Measurements from ENCODE around the gene SMYD3.
"Not testable (repeated sequence)": the region's sequence is repeated elsewhere in the genome, so short reads cannot be mapped to it uniquely, and the experiment has no call there.

The SMYD3 gene

GRCh38 chr1:245718951-245719350 is 788.1 kb downstream of the SMYD3 start:
- DNase-seq (ENCODE audit: low read depth in 2 of 2), result no peak

- no peak for DNase-seq (ENCODE audit: low read depth in 2 of 2)
Observed at GRCh38 chr1:245718123-245718522, 789.0 kb downstream of the SMYD3 start.

DNA sequence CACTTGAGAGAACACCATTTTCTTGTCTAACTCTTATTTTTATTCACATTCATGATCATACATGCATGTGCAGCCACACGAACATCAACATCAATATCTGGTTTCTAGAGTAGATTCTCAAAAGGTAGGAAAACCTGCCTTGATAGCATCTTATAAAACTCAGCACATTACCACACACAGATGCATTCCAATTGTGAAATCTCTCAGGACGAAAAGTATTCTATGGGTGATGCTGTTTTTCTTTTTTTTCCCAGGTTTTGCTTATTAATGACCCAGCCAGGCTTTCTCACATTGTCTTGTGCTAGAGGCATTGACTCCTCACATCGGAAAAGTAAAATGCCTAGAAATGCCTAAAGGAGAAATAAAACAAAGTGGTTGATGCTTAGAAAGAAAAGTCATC is 789.5 kb downstream of the SMYD3 start:
- DNase-seq (ENCODE audit: low read depth in 2 of 2), result no peak

DNA sequence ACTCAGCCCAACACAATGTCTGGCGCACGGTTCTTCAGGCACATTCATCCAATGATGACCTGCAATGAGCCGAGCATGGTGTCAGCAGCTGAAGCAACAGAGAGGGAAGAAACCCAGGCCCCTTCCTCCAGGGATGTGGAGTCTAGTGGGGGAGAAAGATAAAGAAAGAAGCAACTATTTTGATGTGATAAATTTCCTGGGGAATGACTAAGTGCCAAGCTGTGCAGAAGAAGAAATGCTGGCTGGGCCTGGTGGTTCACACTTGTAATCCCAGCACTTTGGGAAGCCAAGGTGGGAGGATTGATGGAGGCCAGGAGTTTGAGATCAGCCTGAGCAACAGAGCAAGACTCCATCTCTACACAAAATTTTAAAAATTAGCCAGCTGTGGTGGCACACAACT is 790.5 kb downstream of the SMYD3 start:
- DNase-seq (ENCODE audit: low read depth in 2 of 2), result no peak

DNA sequence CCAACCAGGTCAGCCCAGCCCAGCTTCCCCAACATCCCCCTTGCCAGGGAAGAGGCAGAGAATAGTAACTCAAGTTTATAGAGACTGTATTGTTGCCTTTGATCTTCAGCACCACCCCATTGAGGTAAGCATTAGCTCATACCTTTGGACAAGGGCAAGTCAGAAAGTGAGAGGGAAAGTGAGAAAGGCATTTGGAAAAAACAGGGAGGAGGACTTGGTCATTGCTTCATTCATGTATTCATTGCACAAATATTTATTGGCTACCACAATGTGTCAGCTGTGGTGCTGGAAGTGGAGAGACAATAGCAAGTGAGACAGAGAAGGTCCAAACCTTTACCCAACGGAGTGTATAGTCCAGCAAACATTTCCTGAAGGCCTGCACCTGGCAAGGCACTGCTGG is 791.1 kb downstream of the SMYD3 start:
- no peak for DNase-seq (ENCODE audit: low read depth in 2 of 2)

DNA sequence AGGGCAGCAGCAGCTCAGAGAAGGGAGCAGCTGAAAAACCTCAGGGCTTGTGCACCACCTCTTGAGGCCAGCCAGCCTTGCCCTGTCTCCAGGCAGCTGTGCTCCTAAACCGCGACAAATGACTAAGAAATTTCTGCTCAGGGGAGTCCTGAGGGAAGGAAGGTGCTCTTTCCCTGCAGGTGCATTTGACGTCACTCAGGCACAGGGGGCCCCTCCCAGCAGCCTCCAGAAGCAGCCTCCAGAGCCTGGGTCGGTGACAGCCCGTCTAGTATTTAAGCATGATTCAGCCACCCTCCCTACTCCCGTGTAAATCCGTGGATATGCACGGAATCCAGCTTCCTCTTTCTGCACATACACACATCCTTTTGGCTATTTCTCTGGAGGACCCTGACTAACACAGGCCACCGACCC is 791.8 kb downstream of the SMYD3 start:
- DNase-seq (ENCODE audit: low read depth in 2 of 2), result no peak

GRCh38 chr1:245714027-245714426 is 793.1 kb downstream of the SMYD3 start:
- DNase-seq (ENCODE audit: low read depth in 2 of 2), result not testable (repeated sequence)

DNA sequence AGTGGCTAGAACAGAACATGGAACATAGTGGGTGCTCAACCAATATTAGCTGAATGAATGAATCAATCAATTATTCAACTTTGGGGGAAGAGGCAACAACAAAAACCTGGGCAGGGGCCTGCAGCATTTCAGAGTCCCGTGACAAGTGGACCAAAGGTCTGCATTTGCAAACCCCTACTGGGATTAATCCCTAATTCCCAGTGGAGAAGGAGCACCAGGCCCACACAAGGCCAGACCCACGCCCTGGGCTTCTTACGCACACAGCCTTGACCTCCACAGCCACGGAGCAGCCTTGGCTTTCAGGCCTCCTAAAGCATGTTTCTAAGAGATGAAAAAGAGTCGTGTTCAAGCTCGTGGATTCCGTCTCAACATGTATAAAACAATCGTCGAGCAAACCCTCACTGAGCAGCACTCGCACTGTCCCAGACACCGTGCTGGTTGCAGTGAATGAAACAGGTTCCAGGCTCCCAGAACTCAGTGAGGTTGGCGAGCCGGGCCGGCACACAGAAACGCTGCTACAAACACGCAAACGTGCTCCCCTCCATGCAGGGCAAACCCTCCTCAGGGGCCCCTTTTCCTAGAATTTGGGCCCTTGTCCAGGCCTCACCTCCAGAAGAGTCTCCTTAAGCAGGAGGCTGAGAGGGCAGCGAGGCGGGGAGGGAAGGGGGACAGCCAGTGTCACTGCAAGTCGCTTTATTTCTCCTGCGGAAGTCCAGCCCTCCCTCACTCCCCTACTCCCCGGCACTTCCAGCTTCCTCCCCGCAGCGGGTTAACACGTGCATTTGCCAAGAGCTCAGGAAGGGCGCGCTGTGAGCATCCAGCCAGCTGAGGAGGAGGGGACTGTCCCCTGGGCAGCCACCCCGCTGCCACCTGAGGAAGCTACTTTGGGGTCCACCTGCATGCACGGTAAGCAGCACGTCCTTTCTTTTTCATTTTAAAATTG is 795.8 kb downstream of the SMYD3 start:
- DNase-seq (ENCODE audit: low read depth in 2 of 2), result no peak

GRCh38 chr1:245707941-245708340 is 799.1 kb downstream of the SMYD3 start:
- DNase-seq (ENCODE audit: low read depth in 2 of 2), result no peak

GRCh38 chr1:245704765-245705164 is 802.3 kb downstream of the SMYD3 start:
- no peak for DNase-seq (ENCODE audit: low read depth in 2 of 2)

- DNase-seq (ENCODE audit: low read depth in 2 of 2), result no peak
Observed at GRCh38 chr1:245704341-245704740, 802.7 kb downstream of the SMYD3 start.

GRCh38 chr1:245702346-245702745 is 804.7 kb downstream of the SMYD3 start:
- no peak for DNase-seq (ENCODE audit: low read depth in 2 of 2)

- no peak for DNase-seq (ENCODE audit: low read depth in 2 of 2)
Observed at GRCh38 chr1:245701631-245702030, 805.4 kb downstream of the SMYD3 start.

DNA sequence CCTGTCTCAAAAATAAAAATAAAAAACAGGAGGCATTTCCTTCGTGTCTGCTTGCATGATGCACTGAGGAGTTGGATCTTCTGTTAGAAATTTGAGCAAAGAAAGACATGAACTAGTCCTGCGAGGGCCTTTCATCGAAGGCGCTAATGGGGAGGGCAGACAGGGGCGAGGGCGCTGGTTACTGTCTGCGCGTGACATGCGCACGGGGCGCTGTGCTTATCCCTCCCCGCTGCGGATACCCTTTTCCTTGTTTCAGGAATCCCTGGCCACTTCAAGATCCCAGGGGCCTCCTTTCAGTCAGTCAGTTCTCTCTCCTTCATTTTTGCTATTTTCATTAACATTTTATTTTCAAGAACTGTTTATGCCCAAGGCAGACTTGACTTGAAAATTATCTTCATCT is 806.4 kb downstream of the SMYD3 start:
- no peak for DNase-seq (ENCODE audit: low read depth in 2 of 2)

Measured in stimulated activated CD8-positive, alpha-beta memory T cell treated with anti-CD3 and anti-CD28 coated beads, Interleukin-2, amount 100 ng/mL, for 48 hours (primary cell).